SK-N-SH (cell line): ENCODE data around the gene UPP2. TPM values are rescaled to one million over a fixed set of nuclear protein-coding genes. Genes with fewer than 3 reads are reported as not detected.

Experiments
- CTCF ChIA-PET: fragments of 300-600, 350-600 bp; formaldehyde crosslinking; extraction: SDS; loops from one replicate; lab custom pipeline; 2021; lab: Yijun Ruan, JAX
- POLR2A ChIA-PET: fragments of 350-600 bp; sonication (Branson Sonifier 250); formaldehyde crosslinking; extraction: SDS; loops from one replicate; lab custom pipeline; 2020; ENCODE audit warnings: antibody characterized with exemption, inconsistent platforms; lab: Yijun Ruan, JAX
- DNase-seq: peaks from one replicate; pipeline ENCODE4 v3.0.0; 2012
- H2AFZ ChIP-seq: fragments of 200-600 bp; sonication (generic); 2 replicates; pipeline ENCODE4 v1.8.1; 2016; ENCODE audit warnings: antibody characterized with exemption, mild to moderate bottlenecking, low read depth
- H3F3A ChIP-seq: fragments of 200-600 bp; sonication (generic); replicated peaks from 2 replicates; pipeline ENCODE3; 2016; ENCODE audit warnings: antibody characterized with exemption, mild to moderate bottlenecking; ENCODE audit not compliant: insufficient read depth
- H3K27ac ChIP-seq, 2 experiments: fragments of 200-500 bp in 1 of 2; fragments of 200-600 bp in 1 of 2; sonication (Bioruptor generic) in 1 of 2; sonication (generic), shearing (Covaris generic) in 1 of 2; 2 replicates each; pipeline versions ENCODE4 v1.5.1 to v1.6.1; 2014 to 2016; ENCODE audit warnings: low read depth in 2 of 2, inconsistent platforms in 1 of 2, low read length in 1 of 2, mild to moderate bottlenecking in 1 of 2, mixed read lengths in 1 of 2
- H3K27me3 ChIP-seq: fragments of 200-600 bp; sonication (generic), shearing (Covaris generic); 2 replicates; pipeline ENCODE4 v1.6.1; 2016; ENCODE audit warnings: mixed run types; ENCODE audit not compliant: insufficient read depth
- H3K36me3 ChIP-seq, 2 experiments: fragments of 200-500 bp in 1 of 2; fragments of 200-600 bp in 1 of 2; sonication (Bioruptor generic) in 1 of 2; sonication (generic) in 1 of 2; replicated peaks in 1 of 2; 2 replicates each; pipeline versions ENCODE3 to v1.5.1; 2014 to 2016; ENCODE audit warnings: low read length in 1 of 2, mild to moderate bottlenecking in 1 of 2; ENCODE audit not compliant: insufficient read depth in 2 of 2, control insufficient read depth in 1 of 2
- H3K4me1 ChIP-seq, 2 experiments: fragments of 200-500 bp in 1 of 2; fragments of 200-600 bp in 1 of 2; sonication (Bioruptor generic) in 1 of 2; sonication (generic), shearing (Covaris generic) in 1 of 2; 2 replicates each; pipeline versions ENCODE4 v1.5.1 to v1.6.1; 2014 to 2016; ENCODE audit warnings: low read depth in 1 of 2, low read length in 1 of 2, mixed run types in 1 of 2; ENCODE audit not compliant: insufficient read depth in 2 of 2, control insufficient read depth in 1 of 2
- H3K4me2 ChIP-seq: fragments of 200-600 bp; sonication (generic), shearing (Covaris generic); 2 replicates; pipeline ENCODE4 v1.6.1; 2017; ENCODE audit warnings: mixed run types
- H3K4me3 ChIP-seq, 2 experiments: fragments of 200-500 bp in 1 of 2; fragments of 200-600 bp in 1 of 2; sonication (Bioruptor generic) in 1 of 2; sonication (generic), shearing (Covaris generic) in 1 of 2; 2 replicates each; pipeline versions ENCODE4 v1.5.1 to v1.8.1; 2014 to 2016; ENCODE audit warnings: low read depth in 2 of 2, inconsistent platforms in 1 of 2, low read length in 1 of 2, mild to moderate bottlenecking in 1 of 2, mixed read lengths in 1 of 2, moderate library complexity in 1 of 2
- H3K79me2 ChIP-seq: fragments of 200-600 bp; sonication (generic); 2 replicates; pipeline ENCODE4 v1.8.1; 2017; ENCODE audit warnings: mild to moderate bottlenecking; ENCODE audit not compliant: insufficient read depth
- H3K9ac ChIP-seq: fragments of 200-600 bp; sonication (generic); 2 replicates; pipeline ENCODE4 v1.6.1; 2017; ENCODE audit warnings: mixed run types
- H3K9me2 ChIP-seq: fragments of 200-600 bp; sonication (generic); 2 replicates; pipeline ENCODE4 v1.6.1; 2017; ENCODE audit warnings: mixed run types
- H3K9me3 ChIP-seq: fragments of 200-600 bp; sonication (generic); 2 replicates; pipeline ENCODE4 v1.6.1; 2017; ENCODE audit warnings: mixed run types, mild to moderate bottlenecking, moderate library complexity
- H4K20me1 ChIP-seq: fragments of 200-600 bp; sonication (generic); 2 replicates; pipeline ENCODE4 v1.6.1; 2017; ENCODE audit warnings: mild to moderate bottlenecking, mixed run types; ENCODE audit not compliant: insufficient read depth
- CHD2 ChIP-seq: fragments of 150-350 bp; IDR thresholded peaks from 2 replicates; pipeline ENCODE4 v1.6.1; 2018; ENCODE audit warnings: low read length; ENCODE audit not compliant: partially characterized antibody
- ELF1 ChIP-seq: IDR thresholded peaks from 2 replicates; pipeline ENCODE4 v1.4.0; 2012
- EZH2phosphoT487 ChIP-seq: fragments of 200-600 bp; sonication (generic); IDR thresholded peaks from 2 replicates; pipeline ENCODE4 v1.6.1; 2017; ENCODE audit warnings: low read depth, mixed run types, mild to moderate bottlenecking, antibody characterized with exemption, moderate library complexity, borderline replicate concordance
- FOSL2 ChIP-seq: IDR thresholded peaks from 2 replicates; pipeline ENCODE4 v1.4.0; 2012; ENCODE audit warnings: low read depth, mild to moderate bottlenecking, moderate library complexity, borderline replicate concordance
- JUND ChIP-seq: IDR thresholded peaks from 2 replicates; pipeline ENCODE4 v1.4.0; 2012
- MXI1 ChIP-seq: IDR thresholded peaks from 2 replicates; pipeline ENCODE4 v1.6.1; 2012; ENCODE audit warnings: mild to moderate bottlenecking, low read depth, low read length, improper control_type of control experiment
- NRF1 ChIP-seq: IDR thresholded peaks from 2 replicates; pipeline ENCODE4 v1.6.1; 2012; ENCODE audit warnings: low read depth, mild to moderate bottlenecking, low read length
- RCOR1 ChIP-seq: fragments of 150-350 bp; IDR thresholded peaks from 2 replicates; pipeline ENCODE4 v1.6.1; 2017; ENCODE audit warnings: antibody characterized with exemption, low read length
- RXRA ChIP-seq: IDR thresholded peaks from 2 replicates; pipeline ENCODE4 v1.4.0; 2012; ENCODE audit warnings: low read depth, mild to moderate bottlenecking, borderline replicate concordance
- SIN3A ChIP-seq: IDR thresholded peaks from 2 replicates; pipeline ENCODE4 v1.6.1; 2012; ENCODE audit warnings: low read depth, mild to moderate bottlenecking, low read length, moderate library complexity, borderline replicate concordance
- SMC3 ChIP-seq: IDR thresholded peaks from 2 replicates; pipeline ENCODE4 v1.6.1; 2012; ENCODE audit warnings: low read depth, low read length, improper control_type of control experiment
- WGBS: methylation state at CpG from one replicate; pipeline ENCODE4 v1.1.6; 2017; ENCODE audit warnings: low lambda C conversion rate; 5-methylcytosine and 5-hydroxymethylcytosine counted together
- polyA plus RNA-seq, 3 experiments: library from polyadenylated mRNA; depleted of rRNA; stranded (reverse); fragments of >200 nt; gene quantifications; 2 replicates each; pipeline ENCODE4 v1.2.3, GENCODE V29; 2012
- TF ChIP-seq, protein P1 (sequence below): IDR thresholded peaks from 2 replicates; pipeline ENCODE4 v1.4.0; 2012; ENCODE audit warnings: low read depth, borderline replicate concordance
- TF ChIP-seq, protein P2 (sequence below): fragments of 200-600 bp; sonication (generic); IDR thresholded peaks from 2 replicates; pipeline ENCODE4 v1.6.1; 2017; ENCODE audit warnings: antibody characterized with exemption, mild to moderate bottlenecking, moderate library complexity
- TF ChIP-seq, protein P3 (sequence below): IDR thresholded peaks from 2 replicates; pipeline ENCODE4; 2012
- TF ChIP-seq, protein P4 (sequence below): fragments of 150-350 bp; IDR thresholded peaks from 2 replicates; pipeline ENCODE4 v1.6.1; 2017; ENCODE audit warnings: antibody characterized with exemption, low read length, low read depth, borderline replicate concordance
- TF ChIP-seq, protein P5 (sequence below): fragments of 150-350 bp; IDR thresholded peaks from 2 replicates; pipeline ENCODE4 v1.6.1; 2016; ENCODE audit warnings: mild to moderate bottlenecking, low read depth, low read length

The UPP2 gene
- polyA plus RNA-seq, 1 of the 3 experiments (the other 2 are of a cell fraction): not detected

DNA sequence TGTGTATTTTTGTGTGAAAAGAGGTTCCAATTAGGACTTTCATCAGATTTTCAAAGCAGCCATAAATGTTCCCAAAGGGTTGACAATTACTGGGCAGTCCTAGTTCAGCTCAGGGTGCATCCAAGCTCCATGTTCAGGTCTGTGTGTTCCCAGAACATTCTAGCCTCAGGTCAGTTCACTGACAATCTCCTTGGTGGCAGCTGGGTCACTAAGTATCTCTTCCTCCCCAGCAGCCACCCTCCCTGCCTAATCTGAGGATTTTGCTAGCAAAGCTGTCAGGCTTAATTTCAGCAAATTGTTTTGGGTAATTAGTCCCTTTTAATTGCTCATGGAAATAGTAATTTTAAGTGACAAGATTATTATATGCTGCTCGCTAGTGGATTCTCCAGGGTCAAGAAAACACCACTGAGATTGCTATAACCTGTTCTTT is 29.8 kb downstream of the UPP2 start:
- POLR2A ChIA-PET: no interaction called here
- H3K9me2 ChIP-seq: no peaks in the 10 kb centered on the region
- H4K20me1 ChIP-seq: no peaks in the 10 kb centered on the region
- H3K4me1 ChIP-seq: no peaks in the 10 kb centered on the region
- no peak overlapping the region for H2AFZ ChIP-seq
- no peaks in the 10 kb centered on the region for H3K36me3 ChIP-seq
- DNase-seq: no peak
- no peaks in the 10 kb centered on the region for H3F3A ChIP-seq
- H3K4me3 ChIP-seq: no peak overlapping the region
- H3K27me3 ChIP-seq: no peaks in the 10 kb centered on the region
- WGBS: 45% methylated on average over 1 of the region's 1 CpG
- no peak overlapping the region for H3K27ac ChIP-seq
- no peaks in the 10 kb centered on the region for H3K9me3 ChIP-seq
- H3K79me2 ChIP-seq: no peaks in the 10 kb centered on the region
- no peak overlapping the region for H3K4me2 ChIP-seq
- CTCF ChIA-PET: no interaction called here
- no peak for TF ChIP-seq SIN3A
- no peak for TF ChIP-seq EZH2phosphoT487
- TF ChIP-seq, protein P1, sequence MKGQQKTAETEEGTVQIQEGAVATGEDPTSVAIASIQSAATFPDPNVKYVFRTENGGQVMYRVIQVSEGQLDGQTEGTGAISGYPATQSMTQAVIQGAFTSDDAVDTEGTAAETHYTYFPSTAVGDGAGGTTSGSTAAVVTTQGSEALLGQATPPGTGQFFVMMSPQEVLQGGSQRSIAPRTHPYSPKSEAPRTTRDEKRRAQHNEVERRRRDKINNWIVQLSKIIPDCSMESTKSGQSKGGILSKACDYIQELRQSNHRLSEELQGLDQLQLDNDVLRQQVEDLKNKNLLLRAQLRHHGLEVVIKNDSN: no peak
- no peak for TF ChIP-seq ELF1
- TF ChIP-seq SMC3: no peak
- TF ChIP-seq, protein P2, sequence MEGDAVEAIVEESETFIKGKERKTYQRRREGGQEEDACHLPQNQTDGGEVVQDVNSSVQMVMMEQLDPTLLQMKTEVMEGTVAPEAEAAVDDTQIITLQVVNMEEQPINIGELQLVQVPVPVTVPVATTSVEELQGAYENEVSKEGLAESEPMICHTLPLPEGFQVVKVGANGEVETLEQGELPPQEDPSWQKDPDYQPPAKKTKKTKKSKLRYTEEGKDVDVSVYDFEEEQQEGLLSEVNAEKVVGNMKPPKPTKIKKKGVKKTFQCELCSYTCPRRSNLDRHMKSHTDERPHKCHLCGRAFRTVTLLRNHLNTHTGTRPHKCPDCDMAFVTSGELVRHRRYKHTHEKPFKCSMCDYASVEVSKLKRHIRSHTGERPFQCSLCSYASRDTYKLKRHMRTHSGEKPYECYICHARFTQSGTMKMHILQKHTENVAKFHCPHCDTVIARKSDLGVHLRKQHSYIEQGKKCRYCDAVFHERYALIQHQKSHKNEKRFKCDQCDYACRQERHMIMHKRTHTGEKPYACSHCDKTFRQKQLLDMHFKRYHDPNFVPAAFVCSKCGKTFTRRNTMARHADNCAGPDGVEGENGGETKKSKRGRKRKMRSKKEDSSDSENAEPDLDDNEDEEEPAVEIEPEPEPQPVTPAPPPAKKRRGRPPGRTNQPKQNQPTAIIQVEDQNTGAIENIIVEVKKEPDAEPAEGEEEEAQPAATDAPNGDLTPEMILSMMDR: no peak
- H3K9ac ChIP-seq: no peak overlapping the region

DNA sequence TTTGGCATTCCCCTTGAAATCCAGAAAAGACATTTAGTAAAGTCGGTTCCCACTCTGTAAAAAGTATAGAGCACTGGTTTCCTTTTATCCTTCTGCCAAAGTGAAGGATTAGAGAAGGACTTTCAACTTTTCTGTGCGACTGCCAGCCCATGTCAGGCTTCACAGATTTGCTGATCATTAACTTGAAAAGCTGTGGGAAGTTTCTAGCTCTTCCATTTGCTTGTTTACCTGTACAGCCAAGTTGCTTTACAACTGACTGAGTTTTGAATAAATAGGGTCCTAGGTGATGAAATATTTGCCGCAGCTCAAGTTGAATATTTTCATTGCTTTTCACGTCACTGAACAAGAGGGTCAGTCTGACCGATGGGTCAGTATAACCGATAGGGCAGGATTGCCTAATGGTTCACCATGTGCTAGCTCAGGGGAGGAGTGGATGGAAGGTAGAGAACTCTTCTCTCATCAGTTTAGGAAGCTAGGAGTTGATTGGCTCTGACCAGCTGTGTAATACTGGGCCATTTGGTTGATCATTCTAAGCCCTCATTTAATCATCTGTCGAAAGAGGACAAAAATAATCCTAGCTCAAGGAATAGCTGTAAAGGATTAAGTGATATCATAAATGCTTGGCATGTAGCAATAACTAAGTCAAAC is 30.4 kb downstream of the UPP2 start:
- no peaks in the 10 kb centered on the region for H3K9me2 ChIP-seq
- H2AFZ ChIP-seq: no peak overlapping the region
- no peaks in the 10 kb centered on the region for H3F3A ChIP-seq
- ChIA-PET POLR2A (no interaction called here), CTCF (interaction anchor here (0.6 kb wide), 1 partner anchor 683 kb away, joined by 4 read pairs; no protein-coding TSS in a partner anchor)
- no peak overlapping the region for H3K27ac ChIP-seq
- no peak overlapping the region for H3K9ac ChIP-seq
- DNase-seq: no peak
- no peaks in the 10 kb centered on the region for H3K9me3 ChIP-seq
- H3K36me3 ChIP-seq: no peaks in the 10 kb centered on the region
- H3K79me2 ChIP-seq: no peaks in the 10 kb centered on the region
- WGBS: 57% methylated on average over 7 of the region's 7 CpGs
- H3K4me1 ChIP-seq: no peaks in the 10 kb centered on the region
- no peak overlapping the region for H3K4me2 ChIP-seq
- no peak for TF ChIP-seq RCOR1
- no peak for TF ChIP-seq EZH2phosphoT487
- TF ChIP-seq, protein P1: no peak
- no peak for TF ChIP-seq FOSL2
- no peak for TF ChIP-seq MXI1
- TF ChIP-seq JUND: no peak
- TF ChIP-seq, protein P3, sequence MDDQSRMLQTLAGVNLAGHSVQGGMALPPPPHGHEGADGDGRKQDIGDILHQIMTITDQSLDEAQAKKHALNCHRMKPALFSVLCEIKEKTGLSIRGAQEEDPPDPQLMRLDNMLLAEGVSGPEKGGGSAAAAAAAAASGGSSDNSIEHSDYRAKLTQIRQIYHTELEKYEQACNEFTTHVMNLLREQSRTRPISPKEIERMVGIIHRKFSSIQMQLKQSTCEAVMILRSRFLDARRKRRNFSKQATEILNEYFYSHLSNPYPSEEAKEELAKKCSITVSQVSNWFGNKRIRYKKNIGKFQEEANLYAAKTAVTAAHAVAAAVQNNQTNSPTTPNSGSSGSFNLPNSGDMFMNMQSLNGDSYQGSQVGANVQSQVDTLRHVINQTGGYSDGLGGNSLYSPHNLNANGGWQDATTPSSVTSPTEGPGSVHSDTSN: no peak
- no peak for TF ChIP-seq RXRA
- TF ChIP-seq, protein P2: no peak
- TF ChIP-seq SIN3A: no peak
- TF ChIP-seq, protein P4, sequence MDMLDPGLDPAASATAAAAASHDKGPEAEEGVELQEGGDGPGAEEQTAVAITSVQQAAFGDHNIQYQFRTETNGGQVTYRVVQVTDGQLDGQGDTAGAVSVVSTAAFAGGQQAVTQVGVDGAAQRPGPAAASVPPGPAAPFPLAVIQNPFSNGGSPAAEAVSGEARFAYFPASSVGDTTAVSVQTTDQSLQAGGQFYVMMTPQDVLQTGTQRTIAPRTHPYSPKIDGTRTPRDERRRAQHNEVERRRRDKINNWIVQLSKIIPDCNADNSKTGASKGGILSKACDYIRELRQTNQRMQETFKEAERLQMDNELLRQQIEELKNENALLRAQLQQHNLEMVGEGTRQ: no peak
- TF ChIP-seq CHD2: no peak
- TF ChIP-seq, protein P5, sequence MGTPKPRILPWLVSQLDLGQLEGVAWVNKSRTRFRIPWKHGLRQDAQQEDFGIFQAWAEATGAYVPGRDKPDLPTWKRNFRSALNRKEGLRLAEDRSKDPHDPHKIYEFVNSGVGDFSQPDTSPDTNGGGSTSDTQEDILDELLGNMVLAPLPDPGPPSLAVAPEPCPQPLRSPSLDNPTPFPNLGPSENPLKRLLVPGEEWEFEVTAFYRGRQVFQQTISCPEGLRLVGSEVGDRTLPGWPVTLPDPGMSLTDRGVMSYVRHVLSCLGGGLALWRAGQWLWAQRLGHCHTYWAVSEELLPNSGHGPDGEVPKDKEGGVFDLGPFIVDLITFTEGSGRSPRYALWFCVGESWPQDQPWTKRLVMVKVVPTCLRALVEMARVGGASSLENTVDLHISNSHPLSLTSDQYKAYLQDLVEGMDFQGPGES: no peak
- TF ChIP-seq NRF1: no peak
- H3K4me3 ChIP-seq: no peak overlapping the region
- no peaks in the 10 kb centered on the region for H4K20me1 ChIP-seq
- no peaks in the 10 kb centered on the region for H3K27me3 ChIP-seq
